ENCODE data around the gene ACOX3.
A peak's percentile ranks its signal among the peaks of the same experiment; 100 is the strongest.
"Not testable (repeated sequence)": the region's sequence is repeated elsewhere in the genome, so short reads cannot be mapped to it uniquely, and the experiment has no call there.

Gene ACOX3

DNA sequence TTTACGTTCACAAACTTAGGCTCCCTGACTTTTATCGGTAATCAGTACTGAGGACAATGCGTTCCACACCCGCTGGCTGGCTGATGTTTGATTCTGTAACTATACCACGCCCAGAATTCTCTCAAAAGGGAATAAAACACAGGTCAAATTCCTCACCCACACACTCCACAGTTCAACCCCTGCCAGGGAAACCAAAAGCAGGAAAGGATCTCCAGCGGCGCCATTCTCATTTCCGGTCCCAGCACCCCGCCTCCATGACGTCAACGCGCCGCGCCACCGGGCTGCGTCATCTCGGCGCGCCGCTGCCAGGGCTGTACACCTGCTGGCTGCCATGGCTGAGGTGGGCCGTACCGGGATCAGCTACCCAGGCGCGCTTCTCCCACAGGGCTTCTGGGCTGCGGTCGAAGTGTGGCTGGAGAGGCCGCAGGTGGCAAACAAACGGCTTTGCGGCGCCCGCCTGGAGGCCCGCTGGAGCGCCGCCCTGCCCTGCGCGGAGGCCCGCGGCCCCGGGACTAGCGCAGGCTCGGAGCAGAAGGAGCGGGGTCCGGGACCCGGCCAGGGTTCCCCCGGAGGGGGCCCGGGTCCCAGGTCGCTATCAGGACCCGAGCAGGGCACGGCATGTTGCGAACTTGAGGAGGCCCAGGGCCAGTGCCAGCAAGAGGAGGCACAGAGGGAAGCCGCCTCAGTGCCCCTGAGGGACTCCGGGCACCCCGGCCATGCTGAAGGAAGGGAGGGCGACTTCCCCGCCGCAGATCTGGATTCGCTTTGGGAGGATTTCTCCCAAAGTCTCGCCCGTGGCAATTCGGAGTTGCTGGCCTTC lies at the start of gene ACOX3, which contains the start of gene TRMT44:
Gene ACOX3, minus strand, starts transcription at position 232 of the 820 bp plus-strand sequence. CDS start 24,202 bp downstream, outside the sequence.
Gene TRMT44, plus strand, starts transcription at position 286 of the 820 bp plus-strand sequence. Its CDS starts 46 bp downstream, at position 332.
- peak; percentile 100 for DNase-seq

DNA sequence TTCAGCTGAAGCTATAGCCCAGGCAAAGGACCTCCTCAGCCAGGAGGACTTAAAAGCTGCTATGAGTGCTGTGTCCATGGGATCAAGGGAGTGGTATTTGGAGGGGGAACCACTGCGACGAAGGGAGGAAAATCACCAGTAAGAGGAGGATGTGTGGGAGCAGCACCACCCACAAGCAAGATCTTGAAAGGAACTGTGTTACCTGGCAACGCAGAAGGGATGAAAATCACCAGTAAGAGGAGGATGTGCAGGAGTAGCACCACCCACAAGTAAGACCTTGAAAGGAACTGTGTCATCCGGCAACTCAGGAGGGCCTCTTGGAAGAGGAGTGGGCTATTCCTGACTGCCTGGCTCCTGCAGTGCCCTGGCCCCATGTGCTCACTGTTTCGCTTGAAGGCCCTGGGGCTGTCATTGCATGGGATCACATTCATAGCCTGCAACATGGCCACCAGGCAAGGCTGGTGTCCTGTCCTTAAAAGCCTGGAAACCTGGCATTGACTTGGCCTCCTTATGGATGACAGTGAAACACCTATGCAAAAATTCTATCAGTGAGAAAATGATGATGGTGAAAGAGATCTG lies 48.4 kb upstream of the ACOX3 start:
- no peak for DNase-seq

DNA sequence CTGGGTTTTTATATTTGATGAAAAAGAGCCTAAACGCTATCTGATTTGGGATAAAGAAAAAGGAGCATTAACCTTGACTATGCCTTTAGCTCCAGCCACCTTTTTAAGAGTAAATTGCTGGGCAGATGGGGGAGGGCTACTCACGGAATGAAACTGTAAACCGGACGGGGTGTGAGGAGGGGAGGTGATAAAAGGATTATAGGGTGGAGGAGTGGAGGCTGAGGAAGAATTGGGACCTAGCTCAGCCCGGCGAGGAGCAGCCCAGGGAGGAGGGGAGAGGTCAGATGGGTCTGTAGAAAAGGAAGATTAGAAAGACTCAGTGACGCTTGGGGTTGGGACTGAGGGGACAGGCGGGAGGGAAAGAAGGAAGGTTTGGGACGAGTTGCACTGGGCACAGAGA lies 46.1 kb upstream of the ACOX3 start:
- not testable (repeated sequence) for DNase-seq

DNA sequence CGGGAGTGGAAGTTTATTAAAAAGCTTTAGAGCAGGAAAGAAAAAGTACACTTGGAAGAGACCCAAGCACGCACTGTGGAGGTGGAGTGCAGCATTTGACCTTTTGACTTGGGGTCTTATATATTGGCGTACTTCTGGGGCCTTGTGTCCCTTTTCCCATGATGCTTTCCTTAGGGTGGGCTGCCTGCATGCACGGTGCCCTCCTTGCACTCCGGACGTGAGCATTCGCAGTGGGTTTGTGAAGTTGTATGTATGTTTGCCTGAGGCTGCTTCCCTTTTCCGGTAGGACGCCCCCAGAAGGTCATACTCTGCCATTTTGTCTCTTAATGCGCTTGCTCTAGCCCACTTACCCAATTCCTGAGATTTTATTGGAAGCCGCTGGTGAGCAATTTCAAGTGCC lies 39.7 kb upstream of the ACOX3 start:
- no peak for DNase-seq

DNA sequence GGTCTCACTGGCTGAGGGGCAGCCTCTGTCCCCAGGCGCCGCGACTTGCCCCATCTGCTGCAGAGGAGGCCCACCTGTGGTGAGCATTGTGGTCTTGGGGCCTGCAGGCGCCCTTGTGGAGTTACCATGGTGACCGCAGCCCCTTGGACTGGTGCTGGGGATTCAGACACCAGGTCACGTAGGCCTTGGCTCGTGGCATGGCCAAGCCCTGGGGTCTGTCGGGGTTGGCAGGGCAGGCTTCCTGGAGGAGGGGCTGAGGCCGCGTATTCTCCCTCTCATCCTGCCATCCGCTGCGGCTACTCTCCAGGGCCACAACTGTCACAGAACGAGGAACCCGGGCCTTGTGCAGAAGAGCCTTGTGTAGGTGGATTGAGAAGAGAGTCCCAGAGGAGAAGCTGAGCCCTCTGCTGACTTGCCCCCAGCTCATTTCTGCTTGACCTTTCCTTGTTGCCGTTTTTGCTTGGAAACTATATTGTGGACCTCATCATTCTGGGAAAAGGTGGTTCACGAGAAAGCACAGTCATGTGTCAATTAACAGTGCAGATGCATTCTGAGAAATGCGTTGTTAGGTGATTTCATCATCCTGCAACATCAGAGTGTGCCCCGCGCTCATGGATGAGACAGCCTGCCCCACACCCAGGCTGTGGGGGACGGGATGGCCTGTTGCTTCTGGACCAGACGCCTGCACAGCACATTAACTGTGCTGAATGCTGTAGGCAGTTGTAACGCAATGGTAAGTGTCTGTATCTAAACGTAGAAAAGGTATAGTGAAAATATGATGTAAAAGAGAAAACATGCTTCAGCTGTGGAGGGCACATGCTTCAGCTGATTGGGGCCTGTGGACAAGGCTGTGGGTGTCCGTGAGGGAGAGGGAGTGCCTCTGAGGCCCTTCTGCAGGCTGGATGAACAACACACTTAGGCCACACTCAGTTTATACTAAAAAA lies 38.5 kb upstream of the ACOX3 start:
- no peak for DNase-seq

DNA sequence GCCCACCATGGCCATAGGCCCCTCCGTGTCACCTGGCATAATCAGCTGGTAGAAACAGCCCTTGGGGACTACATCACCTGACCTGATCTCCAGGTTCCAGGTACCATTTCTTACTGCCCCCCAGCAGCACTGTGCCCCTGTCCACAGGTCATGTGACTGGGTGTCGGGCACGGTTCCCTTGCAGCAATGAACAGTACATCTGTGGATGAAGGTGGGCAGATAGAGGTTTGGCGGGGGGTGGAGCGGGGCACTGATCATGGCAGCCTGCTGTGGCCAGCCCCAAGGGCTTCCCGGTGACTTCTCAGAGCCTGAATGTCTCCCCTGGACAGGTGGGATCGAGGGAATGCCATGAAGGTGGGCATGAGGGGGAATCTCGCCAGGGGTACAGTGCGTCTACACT lies 37.8 kb upstream of the ACOX3 start:
- DNase-seq: no peak

DNA sequence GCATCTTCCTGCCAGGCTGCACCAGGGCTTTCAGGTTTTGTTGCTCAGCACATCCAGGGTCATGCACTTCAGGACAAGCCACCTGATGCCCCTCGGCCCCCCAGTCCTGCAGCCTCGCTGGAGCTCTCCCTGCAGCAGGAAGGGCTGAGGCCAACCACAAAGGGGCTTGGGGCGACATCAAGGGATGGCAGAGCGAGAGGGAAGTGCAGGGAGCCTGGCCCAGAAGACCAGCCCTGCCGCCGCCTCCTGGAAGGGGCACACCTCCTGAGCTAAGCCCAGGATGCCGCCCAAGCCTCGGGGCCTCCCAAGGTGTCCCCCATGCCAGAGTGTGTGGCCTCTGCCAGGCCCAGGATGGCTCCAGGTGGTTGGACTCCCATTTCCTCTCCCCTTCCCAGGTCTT lies 37.2 kb upstream of the ACOX3 start:
- no peak for DNase-seq

DNA sequence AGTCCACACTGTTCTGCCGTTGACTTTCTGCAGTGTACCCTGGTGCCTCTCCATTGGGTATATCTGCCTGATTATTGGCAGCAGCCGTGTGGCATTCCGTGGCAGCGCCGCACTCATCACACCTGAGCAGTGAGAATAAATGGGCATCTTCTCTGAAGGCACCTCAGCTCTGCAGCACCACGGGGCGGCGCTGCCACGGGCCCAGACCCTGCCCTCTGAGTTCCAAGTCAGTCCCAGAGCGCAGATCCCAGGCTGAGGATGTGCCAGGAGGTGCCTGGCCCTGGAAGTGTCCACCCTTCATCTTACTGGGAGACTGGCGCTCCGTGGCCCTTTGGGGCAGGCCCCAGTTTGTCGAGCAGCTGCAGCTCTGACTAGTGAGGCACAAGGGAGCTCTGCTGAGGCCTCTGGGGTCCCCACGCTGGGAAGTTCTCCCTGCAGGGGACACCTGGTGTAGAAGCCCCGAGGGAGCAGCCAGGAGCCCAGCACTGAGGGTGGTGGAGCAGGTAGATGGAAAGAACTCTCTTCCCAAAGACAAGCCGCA lies 36.6 kb upstream of the ACOX3 start:
- no peak for DNase-seq

DNA sequence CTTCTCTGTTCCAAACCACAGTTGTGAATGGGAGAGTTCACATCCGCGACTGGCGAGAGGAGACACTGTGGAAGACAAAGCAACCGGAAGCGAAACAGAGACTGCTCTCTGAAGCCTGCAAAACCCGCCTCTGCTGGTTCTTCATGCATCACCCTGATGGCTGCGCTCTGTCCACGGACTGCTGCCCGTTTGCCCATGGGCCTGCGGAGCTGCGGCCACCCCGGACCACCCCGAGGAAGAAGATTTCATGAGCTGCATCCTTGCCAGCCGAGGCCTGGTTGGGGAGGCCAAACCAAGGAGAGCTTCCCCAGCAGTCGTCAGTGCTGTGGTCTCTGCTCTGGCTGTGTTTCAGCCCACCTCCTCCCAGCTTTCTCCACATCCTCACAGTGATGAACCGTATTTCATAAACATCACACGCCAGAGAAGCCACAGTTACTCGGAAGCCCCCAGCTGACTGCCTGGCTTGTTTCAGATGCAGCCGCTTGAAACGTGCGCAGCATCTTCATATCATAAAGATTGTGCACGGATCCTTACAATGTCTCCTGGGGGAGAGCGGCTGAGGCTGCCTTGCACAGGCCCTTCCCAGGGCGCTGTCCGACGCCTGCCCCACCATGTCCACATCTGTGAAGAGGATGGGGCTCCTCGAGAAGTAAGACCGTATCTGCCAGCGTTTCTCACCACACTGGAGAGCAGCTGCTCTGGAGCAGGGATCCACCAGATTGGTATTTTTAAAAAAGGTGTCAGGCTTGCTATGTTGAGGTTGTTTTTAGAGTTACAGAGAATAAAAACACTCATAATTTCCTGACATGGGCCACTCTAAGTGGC lies 35.4 kb upstream of the ACOX3 start:
- no peak for DNase-seq

DNA sequence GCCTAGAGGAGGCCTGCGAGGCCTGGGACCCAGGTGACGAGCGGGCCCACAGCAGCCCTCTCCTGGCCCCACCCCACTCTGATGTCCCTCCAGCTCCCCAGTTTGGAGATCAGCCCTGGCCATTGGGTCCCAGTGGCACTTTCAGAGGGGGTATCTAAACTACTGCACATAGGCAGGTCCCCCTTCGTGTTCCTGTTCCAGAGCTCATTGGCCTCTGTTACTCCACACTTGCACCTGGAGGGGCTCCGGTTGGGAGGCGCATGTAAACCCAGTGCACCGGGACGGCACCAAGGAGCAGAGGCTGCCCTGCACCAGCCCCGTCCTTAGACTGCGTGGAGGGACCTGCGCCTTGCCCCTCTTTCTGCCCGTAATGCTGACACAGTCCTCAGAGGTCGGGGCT lies 34.3 kb upstream of the ACOX3 start:
- no peak for DNase-seq

DNA sequence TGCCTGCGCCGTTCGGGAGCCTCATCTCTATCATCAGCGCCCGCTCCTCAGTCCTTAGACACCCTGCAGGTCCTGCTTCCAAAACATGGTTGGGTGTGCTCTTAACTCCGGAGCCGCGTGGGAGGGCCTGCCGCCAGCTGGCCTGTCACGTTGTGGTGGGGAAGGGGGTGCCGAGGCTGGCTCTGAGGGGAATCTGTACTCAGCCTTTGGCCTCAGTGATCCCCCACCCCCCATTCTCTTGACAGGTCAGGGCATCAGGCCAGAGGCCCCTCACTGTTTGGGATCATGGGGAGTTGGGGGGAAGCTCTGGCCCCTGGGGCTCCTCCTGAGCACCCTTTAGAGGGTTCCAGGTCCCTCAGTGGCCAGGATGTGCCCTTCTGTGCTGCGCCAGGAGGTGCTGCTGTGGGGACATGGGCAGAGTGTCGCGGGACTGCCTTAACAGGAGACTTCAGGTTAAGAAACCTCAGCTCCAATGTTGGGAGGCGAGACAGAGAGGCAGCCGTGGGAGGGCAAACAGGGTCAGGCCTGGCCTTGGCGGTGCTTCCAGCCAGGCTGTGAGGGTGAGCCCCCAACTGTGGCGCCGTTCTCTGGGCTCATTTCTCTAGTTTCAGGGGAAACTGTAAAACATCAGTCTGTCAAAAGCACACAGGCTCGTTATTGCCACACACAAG lies 33.5 kb upstream of the ACOX3 start:
- DNase-seq: no peak

DNA sequence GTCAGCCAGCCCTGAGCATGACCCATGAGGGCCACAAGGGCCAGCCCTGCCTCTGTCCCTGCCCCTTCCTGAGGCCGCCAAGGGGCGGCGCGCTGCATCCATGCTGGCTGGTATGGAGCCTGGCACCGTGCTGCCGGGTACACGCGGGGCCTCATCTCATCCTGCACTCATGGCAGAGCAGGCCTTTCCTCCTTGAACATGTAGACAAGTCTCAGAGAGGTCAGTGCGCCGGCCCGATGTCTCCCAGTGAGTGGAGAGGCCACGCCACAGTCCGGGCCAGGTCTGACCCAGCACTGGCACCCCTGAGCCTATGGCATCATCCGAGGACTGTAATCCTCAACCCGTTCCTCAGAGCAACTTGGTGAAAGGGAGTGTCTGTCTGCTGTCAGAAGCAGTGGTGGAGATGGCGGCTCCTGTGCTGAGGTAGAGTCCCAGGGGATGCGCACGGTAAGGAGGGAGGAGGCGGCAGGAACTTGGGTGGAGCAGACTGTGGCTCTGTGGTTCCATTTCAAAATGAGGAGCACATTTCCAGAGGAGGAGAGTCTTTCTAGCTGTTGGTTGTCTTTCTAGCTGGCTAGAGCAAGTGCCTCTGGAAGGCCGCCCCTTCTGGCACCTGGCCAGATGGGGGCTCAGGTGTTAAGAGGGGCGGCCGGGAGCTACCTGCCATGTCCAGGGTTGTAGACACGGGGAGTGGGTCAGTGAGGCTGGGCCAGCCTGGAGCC lies 32.8 kb upstream of the ACOX3 start:
- DNase-seq: no peak

DNA sequence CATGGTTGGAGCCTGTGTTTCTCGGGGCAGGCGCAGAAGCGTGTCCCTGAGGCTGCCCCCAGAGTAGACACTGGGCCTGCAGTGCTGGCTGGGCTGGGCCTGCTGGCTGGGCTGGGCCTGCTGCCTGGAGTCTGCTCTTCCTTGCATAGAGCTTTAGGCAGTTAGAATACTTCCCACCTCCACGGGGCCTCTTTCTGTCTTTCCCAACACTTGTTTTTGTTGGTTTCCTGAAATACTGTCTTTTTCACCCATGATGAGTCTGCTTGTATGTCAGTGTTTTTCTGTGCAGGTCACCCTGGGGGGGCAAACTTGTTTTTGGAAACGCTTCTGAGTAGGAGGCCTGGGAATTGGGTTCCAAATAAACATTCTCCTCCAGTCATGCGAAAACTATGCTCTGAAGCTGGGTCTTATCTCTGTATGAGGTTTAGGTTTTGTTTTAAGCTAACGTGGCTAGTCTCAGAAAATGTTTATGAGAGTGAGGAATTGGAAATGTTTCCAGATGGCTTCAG lies 32.2 kb upstream of the ACOX3 start:
- DNase-seq: no peak

DNA sequence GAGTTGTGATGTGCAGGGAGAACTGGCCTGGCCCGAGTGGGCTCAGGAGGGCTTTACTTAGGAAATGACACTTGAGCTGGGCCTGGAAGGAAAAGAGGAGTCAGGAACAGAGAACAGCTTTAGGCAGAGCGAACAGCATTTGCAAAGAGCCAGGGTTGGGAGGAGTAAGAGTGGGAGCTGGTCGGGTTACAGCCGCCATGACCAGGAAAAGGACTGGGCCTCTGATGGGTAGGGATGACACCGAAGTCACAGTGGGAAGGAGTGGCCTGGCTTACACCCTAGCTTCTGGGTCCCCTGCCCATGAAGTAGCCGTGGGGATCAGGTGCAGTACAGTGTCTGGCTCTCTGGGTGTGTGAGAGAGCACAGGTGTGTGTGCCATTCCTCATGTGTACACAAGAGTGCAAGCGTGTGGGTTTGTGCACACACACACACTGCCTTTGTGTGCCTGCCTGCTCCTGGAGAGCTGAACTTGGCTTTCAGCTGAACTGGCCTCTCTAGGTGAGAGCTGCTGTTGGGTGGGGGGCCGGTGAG lies 31.7 kb upstream of the ACOX3 start:
- no peak for DNase-seq

DNA sequence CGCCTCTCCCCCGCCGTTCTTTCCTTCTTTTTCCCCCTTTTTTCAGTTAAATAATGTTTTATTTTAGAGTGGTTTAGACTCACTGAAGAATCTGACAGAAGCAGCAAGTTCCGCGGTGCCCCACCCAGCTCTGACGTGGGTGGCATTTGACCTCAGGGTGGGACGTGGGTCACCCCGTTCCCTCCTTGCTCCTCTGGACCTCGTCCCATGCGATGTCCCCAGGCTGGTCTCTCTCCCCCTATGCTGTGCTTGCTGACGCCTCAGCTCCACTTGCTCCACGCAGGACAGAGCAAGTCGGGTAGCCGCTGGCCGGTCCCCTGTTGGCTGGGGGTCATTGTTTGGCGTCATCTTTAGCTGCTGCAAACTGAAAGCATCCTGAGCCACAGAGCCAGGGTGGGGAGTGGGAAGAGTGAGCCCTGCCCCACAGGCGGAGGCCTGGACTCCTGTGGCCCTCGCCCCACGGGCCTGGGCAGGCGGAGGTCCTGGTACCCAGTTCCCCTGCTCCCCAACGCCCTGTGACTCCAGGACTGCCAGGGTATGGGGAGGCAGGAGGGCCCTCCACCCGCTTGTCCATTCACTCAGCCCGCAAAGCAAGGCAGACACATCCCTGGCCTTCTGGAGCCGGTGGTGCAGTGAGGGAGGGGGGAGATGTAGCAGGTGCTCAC lies 30.8 kb upstream of the ACOX3 start:
- no peak for DNase-seq

DNA sequence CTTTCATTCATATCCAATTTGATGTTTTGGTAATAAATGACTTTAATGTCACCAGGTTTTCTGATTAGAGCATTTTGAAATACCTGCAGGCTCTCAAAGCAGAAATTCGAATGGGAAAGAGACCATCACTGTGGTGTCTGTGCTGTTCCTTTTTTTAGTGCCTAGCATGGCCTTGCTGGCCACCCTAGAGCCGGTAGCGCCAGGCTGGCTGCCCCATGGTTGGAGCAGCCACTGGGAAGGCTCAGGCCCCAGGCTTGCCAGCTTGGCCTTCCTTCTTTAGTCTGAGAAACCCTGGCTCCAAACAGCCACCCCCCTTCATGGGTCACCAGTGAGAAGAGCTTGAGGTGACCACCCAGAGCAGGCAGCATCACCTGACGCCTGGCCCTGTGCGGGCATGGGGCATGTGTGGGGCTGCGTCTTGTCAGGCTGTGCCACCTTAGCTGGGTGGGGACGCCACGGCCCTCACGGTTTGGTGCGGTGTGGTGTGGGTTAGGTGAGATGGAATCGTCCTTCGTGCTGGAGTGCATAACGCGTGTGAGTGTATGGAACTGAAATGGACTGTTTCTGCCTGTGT lies 30.0 kb upstream of the ACOX3 start:
- DNase-seq: no peak

DNA sequence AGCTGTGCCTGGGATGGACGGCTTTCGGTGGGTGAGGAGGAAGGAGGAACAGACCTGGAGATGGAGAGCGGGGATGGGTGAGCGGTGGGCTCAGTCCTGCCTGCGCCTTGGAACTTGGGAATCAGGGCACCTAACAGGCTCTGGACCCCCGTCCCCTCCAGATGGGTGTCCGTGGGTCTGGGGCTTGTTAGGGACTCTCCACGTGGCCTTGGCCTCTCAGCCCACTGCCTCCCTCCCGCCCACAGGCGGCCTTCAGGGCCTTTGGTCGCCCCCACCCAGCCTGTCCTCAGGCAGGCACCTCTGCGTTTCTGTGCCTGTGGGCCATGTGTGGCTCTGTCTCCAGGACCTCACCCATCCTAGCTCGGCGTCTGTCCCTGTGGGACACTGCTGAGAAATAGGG lies 29.0 kb upstream of the ACOX3 start:
- no peak for DNase-seq

DNA sequence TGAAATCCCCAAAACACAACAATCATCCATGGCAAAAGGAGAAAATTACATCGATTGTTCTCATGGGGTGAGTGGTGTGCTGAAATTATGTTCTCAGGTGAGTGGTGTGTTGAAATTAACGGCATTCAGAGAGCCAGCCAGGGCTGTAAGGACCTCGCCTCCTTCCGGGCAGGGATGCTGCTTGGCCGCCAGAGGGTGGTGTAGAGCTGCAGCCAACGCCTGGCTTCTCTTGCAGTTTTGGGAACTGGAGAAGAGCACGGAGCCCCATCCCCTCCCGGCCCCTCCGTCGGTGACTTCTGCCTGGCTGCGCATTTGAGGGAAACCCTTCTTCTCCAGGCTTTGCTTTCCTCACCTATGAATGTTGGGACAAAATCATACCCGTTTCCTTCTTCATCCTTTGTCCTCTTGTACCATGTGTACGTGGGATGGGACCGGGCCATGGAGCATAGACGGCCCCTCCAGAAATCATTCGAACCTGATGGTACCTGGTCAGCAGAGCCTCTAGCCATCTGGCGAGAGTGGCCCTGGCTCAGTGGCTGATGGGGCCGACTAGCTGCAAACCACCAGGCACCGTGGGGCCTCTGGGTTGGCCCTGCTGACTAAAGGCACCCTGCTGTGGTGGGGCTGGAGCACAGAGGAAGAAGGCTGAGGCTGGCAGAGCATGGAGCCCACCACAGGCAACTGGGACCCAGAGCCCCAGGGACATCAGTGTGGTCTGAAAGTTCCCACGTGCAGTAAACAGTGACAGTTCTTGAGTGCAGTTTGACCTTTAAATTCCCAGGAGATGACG lies 28.4 kb upstream of the ACOX3 start:
- peak; percentile 78 for DNase-seq

DNA sequence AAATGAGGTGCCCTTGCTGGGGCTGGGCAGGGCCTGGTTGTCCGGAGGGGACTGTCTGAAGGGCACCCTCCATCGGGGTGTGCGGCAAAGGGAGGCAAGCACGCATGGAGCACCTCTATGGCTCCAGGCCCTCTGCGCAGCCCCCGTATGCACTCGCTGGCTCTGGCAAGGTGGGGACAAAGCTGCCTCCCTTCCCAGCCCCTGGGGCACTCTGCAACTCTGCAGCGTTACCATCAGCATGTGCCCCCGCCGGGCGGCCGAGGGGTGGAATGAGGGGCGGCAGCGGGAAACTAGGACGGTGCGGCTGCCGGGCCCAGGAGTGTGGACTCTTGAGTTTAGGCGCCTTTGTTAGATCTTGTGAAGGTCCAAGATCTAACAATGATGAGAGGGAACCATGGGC lies 26.5 kb upstream of the ACOX3 start:
- DNase-seq: no peak

All from activated CD8-positive, alpha-beta memory T cell treated with anti-CD3 and anti-CD28 coated beads, Interleukin-2, amount 50 U/mL, for 48 hours (primary cell).